ENCODE results near the gene KISS1R.
A peak's percentile ranks its signal among the peaks of the same experiment; 100 is the strongest.

GRCh38 chr19:868458-869244 is 48.5 kb upstream of the KISS1R start:
- TF ChIP-seq CTCF (IDR thresholded peaks at IDR 0.05): no peak
- peak; percentile 14 for TF ChIP-seq POLR2A (IDR thresholded peaks at IDR 0.05)
- TF ChIP-seq EP300 (IDR thresholded peaks at IDR 0.05): no peak
